ENCODE results near the gene PARP12.

Gene PARP12

GRCh38 chr7:140078392-140078791 is 15.6 kb upstream of the PARP12 start:
- no peaks in the 10 kb centered on the region for H3K36me3 ChIP-seq (ENCODE audit: control insufficient read depth, insufficient read depth, low read length)
- peaks cover 4% of the 10 kb centered on the region for H3K4me1 ChIP-seq (ENCODE audit: control insufficient read depth, insufficient read depth, low read length)
- no peaks in the 10 kb centered on the region for H3K27me3 ChIP-seq (ENCODE audit: control insufficient read depth, insufficient read depth, low read length)
- no peaks in the 10 kb centered on the region for H3K9me3 ChIP-seq (ENCODE audit: control insufficient read depth, low read length)
- H3K9ac ChIP-seq (ENCODE audit: low read length) = no peak overlapping the region
- no peak overlapping the region for H3K4me3 ChIP-seq (ENCODE audit: low read length)

GRCh38 chr7:140074780-140075179 is 12.0 kb upstream of the PARP12 start:
- no peaks in the 10 kb centered on the region for H3K36me3 ChIP-seq (ENCODE audit: control insufficient read depth, insufficient read depth, low read length)
- no peak overlapping the region for H3K4me3 ChIP-seq (ENCODE audit: low read length)
- H3K4me1 ChIP-seq (ENCODE audit: control insufficient read depth, insufficient read depth, low read length) = no peaks in the 10 kb centered on the region
- no peak overlapping the region for H3K9ac ChIP-seq (ENCODE audit: low read length)
- H3K9me3 ChIP-seq (ENCODE audit: control insufficient read depth, low read length) = no peaks in the 10 kb centered on the region
- H3K27me3 ChIP-seq (ENCODE audit: control insufficient read depth, insufficient read depth, low read length) = no peaks in the 10 kb centered on the region

GRCh38 chr7:140070546-140070945 is 7.8 kb upstream of the PARP12 start:
- H3K4me3 ChIP-seq (ENCODE audit: low read length) = no peak overlapping the region

DNA sequence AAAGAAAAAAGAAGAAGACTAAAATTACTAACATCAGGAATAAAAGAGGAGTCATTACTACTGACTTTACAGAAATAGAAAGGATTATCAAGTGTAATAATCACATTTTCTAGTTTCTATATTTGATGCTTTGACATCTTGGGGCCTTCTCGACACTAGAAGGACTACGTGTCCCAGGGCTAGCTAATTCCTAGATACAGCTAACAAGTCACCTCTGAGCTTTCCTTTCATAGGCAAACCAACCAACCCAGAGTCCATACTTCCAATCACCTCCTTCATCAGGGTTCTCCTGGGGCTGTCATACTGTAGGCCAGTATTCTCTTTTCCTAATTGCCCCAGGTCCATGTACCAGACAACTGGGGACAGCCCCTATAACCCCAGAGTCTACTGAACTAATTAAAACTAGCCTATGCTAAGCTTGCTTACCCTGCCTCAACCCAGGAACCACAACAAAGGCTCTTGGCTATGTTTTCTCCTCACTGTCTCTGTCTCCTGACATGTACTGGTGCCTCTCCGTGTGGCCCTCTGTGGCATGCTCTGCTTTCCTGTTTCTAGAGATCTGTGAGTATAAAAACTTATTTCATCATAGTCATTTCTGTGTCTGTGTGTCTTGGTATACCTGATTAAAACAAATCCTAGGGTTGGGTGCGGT is 6.7 kb upstream of the PARP12 start:
- Histone ChIP-seq H3K9me3 (ENCODE audit: control insufficient read depth, low read length) (no peaks in the 10 kb centered on the region), H3K27me3 (ENCODE audit: control insufficient read depth, insufficient read depth, low read length) (no peaks in the 10 kb centered on the region), H3K4me3 (ENCODE audit: low read length) (no peak overlapping the region), H3K36me3 (ENCODE audit: control insufficient read depth, insufficient read depth, low read length) (no peaks in the 10 kb centered on the region), H3K9ac (ENCODE audit: low read length) (no peak overlapping the region), H3K4me1 (ENCODE audit: control insufficient read depth, insufficient read depth, low read length) (no peaks in the 10 kb centered on the region)

More at GRCh38 chr7:140070546-140070945, 7.8 kb upstream of the PARP12 start:
- no peaks in the 10 kb centered on the region for H3K4me1 ChIP-seq (ENCODE audit: control insufficient read depth, insufficient read depth, low read length)
- no peaks in the 10 kb centered on the region for H3K9me3 ChIP-seq (ENCODE audit: control insufficient read depth, low read length)
- no peaks in the 10 kb centered on the region for H3K27me3 ChIP-seq (ENCODE audit: control insufficient read depth, insufficient read depth, low read length)
- H3K9ac ChIP-seq (ENCODE audit: low read length) = no peak overlapping the region
- no peaks in the 10 kb centered on the region for H3K36me3 ChIP-seq (ENCODE audit: control insufficient read depth, insufficient read depth, low read length)

- Histone ChIP-seq H3K9ac (ENCODE audit: low read length) (no peak overlapping the region), H3K9me3 (ENCODE audit: control insufficient read depth, low read length) (no peaks in the 10 kb centered on the region), H3K27me3 (ENCODE audit: control insufficient read depth, insufficient read depth, low read length) (no peaks in the 10 kb centered on the region), H3K4me3 (ENCODE audit: low read length) (no peak overlapping the region), H3K36me3 (ENCODE audit: control insufficient read depth, insufficient read depth, low read length) (no peaks in the 10 kb centered on the region), H3K4me1 (ENCODE audit: control insufficient read depth, insufficient read depth, low read length) (no peaks in the 10 kb centered on the region)
These were observed 5.3 kb upstream of the PARP12 start for GRCh38 chr7:140068033-140068432.

GRCh38 chr7:140067052-140067451 is 4.3 kb upstream of the PARP12 start:
- H3K9me3 ChIP-seq (ENCODE audit: control insufficient read depth, low read length) = no peaks in the 10 kb centered on the region
- no peak overlapping the region for H3K4me3 ChIP-seq (ENCODE audit: low read length)
- H3K27me3 ChIP-seq (ENCODE audit: control insufficient read depth, insufficient read depth, low read length) = no peaks in the 10 kb centered on the region
- H3K36me3 ChIP-seq (ENCODE audit: control insufficient read depth, insufficient read depth, low read length) = no peaks in the 10 kb centered on the region
- no peak overlapping the region for H3K9ac ChIP-seq (ENCODE audit: low read length)
- no peaks in the 10 kb centered on the region for H3K4me1 ChIP-seq (ENCODE audit: control insufficient read depth, insufficient read depth, low read length)

- H3K27me3 ChIP-seq (ENCODE audit: control insufficient read depth, insufficient read depth, low read length) = no peaks in the 10 kb centered on the region
- H3K9ac ChIP-seq (ENCODE audit: low read length) = peak overlapping the region; percentile 79
These were observed 628 bp downstream of the PARP12 start for GRCh38 chr7:140062118-140062527.

GRCh38 chr7:140061607-140061930 is 1.2 kb downstream of the PARP12 start:
- peaks cover 43% of the 10 kb centered on the region for H3K4me1 ChIP-seq (ENCODE audit: control insufficient read depth, insufficient read depth, low read length)
- H3K36me3 ChIP-seq (ENCODE audit: control insufficient read depth, insufficient read depth, low read length) = peaks cover 8% of the 10 kb centered on the region
- no peak overlapping the region for H3K4me3 ChIP-seq (ENCODE audit: low read length)
- no peaks in the 10 kb centered on the region for H3K27me3 ChIP-seq (ENCODE audit: control insufficient read depth, insufficient read depth, low read length)
- H3K9ac ChIP-seq (ENCODE audit: low read length) = peak overlapping the region; percentile 79
- H3K9me3 ChIP-seq (ENCODE audit: control insufficient read depth, low read length) = no peaks in the 10 kb centered on the region

More at GRCh38 chr7:140062118-140062527, 628 bp downstream of the PARP12 start:
- Histone ChIP-seq H3K9me3 (ENCODE audit: control insufficient read depth, low read length) (no peaks in the 10 kb centered on the region), H3K36me3 (ENCODE audit: control insufficient read depth, insufficient read depth, low read length) (peaks cover 3% of the 10 kb centered on the region), H3K4me3 (ENCODE audit: low read length) (no peak overlapping the region), H3K4me1 (ENCODE audit: control insufficient read depth, insufficient read depth, low read length) (peaks cover 43% of the 10 kb centered on the region)

- H3K9me3 ChIP-seq (ENCODE audit: control insufficient read depth, low read length) = no peaks in the 10 kb centered on the region
- peak overlapping the region; percentile 28 for H3K4me3 ChIP-seq (ENCODE audit: low read length)
- no peak overlapping the region for H3K9ac ChIP-seq (ENCODE audit: low read length)
- H3K36me3 ChIP-seq (ENCODE audit: control insufficient read depth, insufficient read depth, low read length) = peaks cover 8% of the 10 kb centered on the region
- H3K27me3 ChIP-seq (ENCODE audit: control insufficient read depth, insufficient read depth, low read length) = no peaks in the 10 kb centered on the region
- peaks cover 43% of the 10 kb centered on the region for H3K4me1 ChIP-seq (ENCODE audit: control insufficient read depth, insufficient read depth, low read length)
These were observed 1.8 kb downstream of the PARP12 start for GRCh38 chr7:140060788-140061606.

- H3K4me1 ChIP-seq (ENCODE audit: control insufficient read depth, insufficient read depth, low read length) = peaks cover 43% of the 10 kb centered on the region
- peak overlapping the region; percentile 10 for H3K4me3 ChIP-seq (ENCODE audit: low read length)
- H3K36me3 ChIP-seq (ENCODE audit: control insufficient read depth, insufficient read depth, low read length) = peaks cover 8% of the 10 kb centered on the region
- H3K9me3 ChIP-seq (ENCODE audit: control insufficient read depth, low read length) = no peaks in the 10 kb centered on the region
- peak overlapping the region; percentile 11 for H3K9ac ChIP-seq (ENCODE audit: low read length)
- H3K27me3 ChIP-seq (ENCODE audit: control insufficient read depth, insufficient read depth, low read length) = no peaks in the 10 kb centered on the region
These were observed 2.5 kb downstream of the PARP12 start for GRCh38 chr7:140060243-140060630.

DNA sequence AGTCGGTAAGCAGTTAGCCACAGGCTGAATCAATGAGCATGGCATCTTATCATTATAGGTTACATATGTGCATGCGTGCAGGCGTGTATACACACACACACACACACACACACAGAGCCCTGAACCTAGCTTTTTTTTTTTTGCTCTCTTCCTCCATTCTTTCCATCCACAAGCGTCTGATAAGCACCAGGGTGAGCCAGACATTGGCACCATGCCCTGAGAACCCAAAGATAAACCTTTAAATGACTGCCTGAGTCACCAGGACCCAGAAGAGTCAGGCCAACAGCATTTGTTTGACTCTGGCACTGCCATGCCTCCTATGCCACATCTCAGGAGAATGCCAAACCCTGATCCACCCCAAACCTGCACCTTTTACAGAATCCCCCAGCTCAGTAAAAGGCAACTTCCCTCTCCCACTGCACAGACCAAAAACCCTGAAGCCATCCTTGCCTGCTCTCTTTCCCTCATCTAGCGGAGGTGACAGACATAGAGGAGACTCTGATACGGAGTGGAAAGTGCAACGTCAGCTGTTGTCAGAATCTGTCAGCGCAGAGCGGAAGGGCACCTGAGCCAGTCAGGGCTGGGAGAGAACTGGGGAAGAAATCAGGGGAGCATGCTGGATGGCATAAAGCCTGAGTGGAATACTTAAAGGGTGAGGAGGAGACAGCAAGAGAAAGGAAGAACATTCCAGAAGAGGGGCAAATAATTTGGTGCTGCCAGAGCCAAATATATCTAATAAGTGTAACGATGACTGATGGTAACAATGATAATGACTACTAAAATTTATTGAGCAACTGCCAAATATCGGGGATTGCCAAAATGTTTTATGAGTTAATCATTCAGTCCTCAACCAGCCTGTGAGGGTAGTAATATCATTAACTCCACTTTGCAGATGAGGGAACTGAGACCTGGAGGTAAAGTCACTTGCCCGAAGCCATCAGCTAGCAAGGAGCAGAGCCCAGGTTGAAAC is 3.2 kb downstream of the PARP12 start:
- H3K9me3 ChIP-seq (ENCODE audit: control insufficient read depth, low read length) = no peaks in the 10 kb centered on the region
- no peaks in the 10 kb centered on the region for H3K27me3 ChIP-seq (ENCODE audit: control insufficient read depth, insufficient read depth, low read length)
- H3K9ac ChIP-seq (ENCODE audit: low read length) = peak overlapping the region; percentile 11
- H3K4me1 ChIP-seq (ENCODE audit: control insufficient read depth, insufficient read depth, low read length) = peaks cover 43% of the 10 kb centered on the region
- H3K4me3 ChIP-seq (ENCODE audit: low read length) = peak overlapping the region; percentile 10
- H3K36me3 ChIP-seq (ENCODE audit: control insufficient read depth, insufficient read depth, low read length) = peaks cover 8% of the 10 kb centered on the region
